HG03439 (cell line): ENCODE data around the gene SMYD3.
"Not testable (repeated sequence)": the region's sequence is repeated elsewhere in the genome, so short reads cannot be mapped to it uniquely, and the experiment has no call there.

Experiments
- ATAC-seq: cut with Tn5 transposase; IDR thresholded peaks from one replicate; pipeline ENCODE4 v1.9.1; 2021; ENCODE audit warnings: mild to moderate bottlenecking, moderate library complexity; ENCODE audit not compliant: unreplicated experiment

SMYD3 gene

GRCh38 chr1:246078888-246079252 lies 428.2 kb downstream of the SMYD3 start:
- ATAC-seq, result no peak

DNA sequence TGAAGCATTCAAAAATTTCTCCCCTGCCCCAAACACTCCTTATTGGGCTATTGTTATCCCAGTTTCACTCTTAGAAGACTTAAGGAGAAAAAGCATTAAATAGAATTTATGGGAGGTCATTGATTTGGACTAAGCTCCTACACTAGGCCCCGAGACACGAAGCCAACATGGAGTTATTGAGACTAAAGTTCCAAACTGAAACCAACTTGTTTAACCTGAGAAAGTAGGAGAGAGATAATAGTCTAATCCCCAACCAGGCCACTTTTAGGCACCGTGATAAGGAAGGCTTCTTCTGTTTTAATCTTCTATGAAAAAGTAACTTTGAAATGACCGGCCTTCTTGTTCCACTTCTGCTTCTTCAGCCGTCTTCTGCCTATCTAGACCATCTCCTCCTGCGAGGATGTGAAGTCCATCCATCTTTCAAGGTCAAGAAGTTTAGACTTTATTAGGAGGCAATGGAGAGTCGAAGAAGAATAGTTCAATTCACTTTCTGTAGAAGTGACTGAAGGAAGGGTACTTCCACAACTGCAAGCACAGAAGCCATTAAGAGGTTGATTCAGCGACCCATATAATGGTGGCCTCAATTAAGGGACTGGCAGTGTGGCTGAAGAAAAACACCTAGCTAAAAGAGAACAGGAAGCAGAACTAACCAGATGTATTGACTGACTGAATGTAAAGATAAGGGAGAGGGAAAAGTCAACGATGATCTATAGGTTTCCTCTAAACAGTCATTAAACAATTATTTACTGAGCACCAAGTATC lies 428.8 kb downstream of the SMYD3 start:
- ATAC-seq, result no peak

DNA sequence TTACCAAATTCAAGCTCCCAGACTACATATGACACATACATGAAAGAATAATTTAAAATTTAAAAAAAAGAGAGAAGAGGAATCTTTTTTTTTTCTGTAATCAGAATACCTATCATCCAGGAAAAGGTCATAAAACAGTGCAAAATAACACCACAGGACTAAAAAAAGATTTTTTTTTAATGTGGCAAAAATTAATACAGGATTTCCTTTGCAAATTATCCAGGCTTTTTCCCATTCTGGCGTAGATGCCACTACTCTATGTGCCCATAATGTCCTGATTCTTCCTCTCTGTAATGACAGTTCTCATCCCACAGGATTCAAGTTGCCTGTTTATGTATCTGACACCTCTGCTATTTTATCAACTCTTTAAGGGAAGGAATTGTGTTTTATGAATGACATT lies 429.6 kb downstream of the SMYD3 start:
- no peak for ATAC-seq

- ATAC-seq, result no peak
These were observed 432.7 kb downstream of the SMYD3 start for GRCh38 chr1:246074421-246074820.

DNA sequence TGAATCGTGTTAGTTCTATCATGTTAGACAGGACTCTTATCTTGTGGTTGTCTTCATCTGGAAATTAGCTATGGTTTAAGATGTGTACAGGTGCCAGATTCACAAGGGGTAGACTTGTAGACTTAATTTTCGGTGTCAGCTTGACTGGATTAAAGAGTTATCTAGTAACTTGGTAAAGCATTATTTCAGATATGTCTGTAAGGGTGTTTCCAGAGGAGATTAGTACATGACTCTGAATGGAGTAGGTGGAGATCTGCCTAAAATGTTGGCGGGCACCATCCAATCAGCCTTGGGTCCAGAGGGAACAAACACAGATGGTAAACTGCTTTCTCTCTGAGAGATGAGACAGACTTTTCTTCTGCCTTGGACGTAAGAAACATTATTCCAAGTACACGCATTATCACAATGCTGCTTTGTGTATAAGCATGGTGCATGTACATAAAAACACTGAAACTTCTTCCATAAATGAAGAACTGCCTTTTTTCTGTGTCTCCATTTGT lies 434.6 kb downstream of the SMYD3 start:
- no peak for ATAC-seq

GRCh38 chr1:246071981-246072380 lies 435.1 kb downstream of the SMYD3 start:
- not testable (repeated sequence) for ATAC-seq

DNA sequence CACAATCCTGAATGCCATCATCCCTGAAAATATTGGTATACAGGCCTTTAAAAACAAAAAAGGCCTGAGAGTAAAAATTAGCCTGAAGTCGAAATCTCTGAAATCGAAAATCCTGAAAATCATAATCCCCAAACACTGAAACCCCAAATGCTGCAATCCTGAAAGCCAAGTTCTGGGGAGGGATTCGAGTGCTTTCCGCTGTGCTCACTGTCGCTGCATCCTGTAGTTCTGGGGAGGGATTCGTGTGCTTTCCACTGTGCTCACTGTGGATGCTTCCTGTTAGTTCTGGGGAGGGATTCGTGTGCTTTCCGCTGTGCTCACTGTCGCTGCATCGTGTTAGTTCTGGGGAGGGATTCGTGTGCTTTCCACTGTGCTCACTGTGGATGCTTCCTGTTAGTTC lies 435.5 kb downstream of the SMYD3 start:
- ATAC-seq, result not testable (repeated sequence)

DNA sequence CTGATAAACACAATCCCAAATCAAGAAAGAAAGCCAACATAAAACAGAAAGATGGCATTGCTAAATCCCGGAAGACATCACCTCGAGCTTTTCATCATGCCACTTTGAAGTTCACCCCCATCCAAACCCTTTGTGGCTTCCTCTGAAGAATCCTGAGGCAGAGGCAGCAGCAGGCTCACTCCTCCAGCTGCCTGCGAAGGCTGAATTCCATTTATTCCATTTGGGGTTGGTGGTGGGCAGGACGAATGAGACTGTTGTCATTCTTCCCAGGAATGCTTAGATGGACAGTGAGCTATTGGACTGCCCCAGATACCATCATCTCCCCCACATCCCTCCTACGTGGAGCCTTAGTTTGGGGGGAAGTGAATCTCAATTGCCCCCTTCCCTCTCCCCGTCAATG lies 437.5 kb downstream of the SMYD3 start:
- ATAC-seq, result no peak

GRCh38 chr1:246068619-246069509 lies 438.2 kb downstream of the SMYD3 start:
- no peak for ATAC-seq

- no peak for ATAC-seq
These were observed 438.9 kb downstream of the SMYD3 start for GRCh38 chr1:246068217-246068512.

- no peak for ATAC-seq
These were observed 439.5 kb downstream of the SMYD3 start for GRCh38 chr1:246067432-246068216.

GRCh38 chr1:246066573-246066972 lies 440.5 kb downstream of the SMYD3 start:
- ATAC-seq, result no peak

DNA sequence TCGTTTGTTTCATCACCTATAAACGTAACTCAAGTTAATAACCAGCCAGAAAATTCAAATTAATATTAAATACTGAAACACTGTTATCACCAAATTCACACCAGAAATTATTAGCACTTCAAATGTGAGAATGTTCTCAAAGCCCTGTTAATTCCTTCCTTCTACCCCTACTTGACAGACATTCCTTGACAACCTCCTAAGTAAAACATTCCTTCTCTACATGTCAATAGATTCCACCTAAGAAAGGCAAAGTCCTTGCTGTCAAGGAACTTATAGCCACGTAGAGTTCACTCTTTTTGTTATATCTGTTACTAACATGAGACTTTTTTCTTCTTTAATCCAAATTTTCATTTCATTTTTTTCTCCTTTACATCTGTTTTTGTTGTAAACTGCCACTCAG lies 441.5 kb downstream of the SMYD3 start:
- no peak for ATAC-seq

DNA sequence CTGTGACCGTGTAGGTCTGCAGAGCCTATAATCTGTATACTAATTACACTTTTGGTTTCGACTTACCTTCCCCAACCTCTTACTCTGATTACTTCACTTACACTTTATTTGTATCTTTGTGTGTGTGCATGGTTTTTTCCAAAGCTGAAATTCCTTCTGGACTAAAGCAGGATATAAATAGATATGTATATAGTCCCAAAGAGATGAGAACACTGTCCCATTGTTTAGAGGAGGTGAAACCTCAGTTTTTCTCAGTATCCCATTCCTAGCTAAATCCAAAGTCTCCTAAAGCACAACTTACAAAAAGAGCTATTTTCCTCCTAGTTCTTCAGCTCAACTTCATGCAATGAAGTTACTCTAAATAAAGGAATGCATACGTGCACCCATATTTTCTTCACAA lies 442.2 kb downstream of the SMYD3 start:
- no peak for ATAC-seq

- ATAC-seq, result no peak
These were observed 444.0 kb downstream of the SMYD3 start for GRCh38 chr1:246063013-246063616.

GRCh38 chr1:246058466-246058865 lies 448.6 kb downstream of the SMYD3 start:
- ATAC-seq, result no peak

GRCh38 chr1:246052603-246053002 lies 454.5 kb downstream of the SMYD3 start:
- no peak for ATAC-seq

DNA sequence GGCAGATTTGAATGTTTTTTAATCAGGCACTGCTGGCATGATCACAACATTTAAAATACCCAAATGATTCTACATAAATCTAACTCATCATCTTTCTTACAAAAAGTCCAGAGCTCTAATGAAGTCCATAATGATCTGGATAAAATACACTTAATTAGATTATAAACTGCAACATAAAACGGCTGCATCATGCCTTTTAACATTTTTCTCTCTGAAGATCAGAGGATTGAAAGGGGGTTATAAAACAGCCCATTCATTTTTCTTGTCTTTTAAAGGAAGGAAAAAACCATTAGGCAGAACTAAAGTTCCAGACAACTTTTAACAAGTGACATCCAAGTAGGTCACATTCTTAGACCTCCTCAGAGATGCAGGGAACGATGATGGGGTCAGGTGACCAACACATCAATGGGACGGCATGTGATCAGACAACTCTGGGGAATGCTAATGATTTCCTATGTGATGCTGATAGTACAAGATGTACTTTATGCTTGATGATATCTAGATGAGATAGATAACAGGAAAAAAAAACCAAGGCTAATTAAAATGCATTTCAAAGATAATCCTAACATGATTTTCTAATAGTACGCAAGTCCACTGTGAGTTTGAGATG lies 455.1 kb downstream of the SMYD3 start:
- no peak for ATAC-seq

DNA sequence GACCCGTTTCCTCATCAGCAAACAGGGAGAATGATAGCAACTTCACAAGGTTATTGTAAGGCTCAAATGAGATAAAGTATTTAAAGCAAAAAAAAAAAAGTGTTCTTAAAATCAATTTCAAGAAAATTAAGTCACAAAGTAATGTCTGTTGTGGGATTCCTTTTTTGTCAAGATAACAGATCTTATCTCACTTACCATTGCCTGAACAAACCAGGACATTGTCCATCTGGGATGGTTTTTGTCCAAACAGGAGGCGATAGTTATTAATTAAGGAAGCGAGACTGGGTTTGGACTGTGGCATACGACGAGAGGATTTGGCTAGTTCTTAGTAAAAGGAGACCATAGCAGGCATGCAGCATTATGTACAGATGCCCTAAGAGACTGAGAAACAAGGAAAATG lies 458.4 kb downstream of the SMYD3 start:
- no peak for ATAC-seq

DNA sequence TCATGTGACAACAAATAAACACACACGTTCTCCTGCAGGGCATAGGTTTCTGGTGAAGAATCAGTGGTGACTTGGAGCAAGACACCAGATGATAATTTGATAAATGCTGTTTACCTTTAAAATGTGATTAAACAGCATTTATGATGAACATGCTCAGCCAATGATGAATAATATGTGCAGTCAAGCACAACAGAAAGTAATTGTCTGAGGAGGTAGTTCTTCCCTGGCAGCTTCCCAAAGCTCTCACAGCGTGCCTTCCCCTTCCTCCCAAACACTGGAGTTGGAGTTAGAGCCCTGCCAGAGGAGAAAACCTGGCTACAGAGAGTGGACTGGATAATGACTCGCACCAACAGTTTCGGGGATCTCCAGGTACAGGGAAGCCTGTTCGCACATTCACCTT lies 463.5 kb downstream of the SMYD3 start:
- ATAC-seq, result no peak

DNA sequence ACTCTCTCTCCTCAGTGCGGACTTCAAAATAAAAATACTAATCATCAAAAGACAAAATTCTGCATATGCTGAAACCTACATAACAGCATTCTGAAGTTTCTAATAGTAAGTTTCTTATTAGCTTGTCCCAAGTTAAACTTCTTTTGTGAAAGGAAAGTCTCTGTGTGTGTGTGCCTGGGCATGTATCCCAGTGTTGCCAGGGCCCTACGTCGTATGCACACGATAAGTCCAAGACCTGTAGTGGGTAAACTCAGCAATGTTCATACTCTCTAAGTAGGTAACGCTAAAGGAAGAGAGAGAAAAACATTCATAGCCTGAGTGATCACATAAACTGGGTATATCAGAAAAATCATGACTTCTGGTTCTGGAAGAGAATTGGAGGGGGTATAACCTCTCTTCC lies 465.7 kb downstream of the SMYD3 start:
- ATAC-seq, result no peak
